ENCODE data around the gene ERRFI1.

DNA sequence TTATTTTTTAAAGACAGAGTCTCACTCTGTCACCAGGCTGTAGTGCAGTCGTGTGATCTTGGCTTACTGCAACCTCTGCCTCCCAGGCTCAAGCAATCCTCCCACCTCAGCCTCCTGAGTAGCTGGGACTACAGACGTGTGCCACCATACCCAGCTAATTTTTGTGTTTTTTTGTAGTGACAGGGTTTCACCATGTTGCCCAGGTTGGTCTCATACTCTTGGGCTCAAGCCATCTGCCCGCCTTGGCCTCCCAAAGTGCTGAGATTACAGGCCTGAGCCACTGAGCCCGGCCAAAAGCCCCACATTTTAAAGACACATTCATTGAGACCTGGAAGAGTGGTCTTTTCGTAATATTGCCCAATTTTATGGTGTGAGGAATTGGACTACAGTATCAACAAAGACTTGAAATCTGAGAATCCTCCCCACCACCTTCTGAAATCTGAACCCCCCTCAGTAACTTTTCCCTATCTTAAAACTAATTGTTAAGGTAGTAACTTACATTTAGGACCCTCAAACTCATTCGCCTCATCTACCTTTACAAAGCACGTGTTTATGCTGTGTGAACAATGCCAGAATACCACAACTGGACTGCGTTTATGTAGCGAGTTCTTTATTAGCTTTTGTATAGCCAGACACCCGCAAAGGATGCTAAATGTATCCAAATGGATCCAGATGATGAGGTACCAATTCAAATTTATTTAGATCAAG lies 2.7 kb downstream of the ERRFI1 start:
- TF ChIP-seq, protein P1, sequence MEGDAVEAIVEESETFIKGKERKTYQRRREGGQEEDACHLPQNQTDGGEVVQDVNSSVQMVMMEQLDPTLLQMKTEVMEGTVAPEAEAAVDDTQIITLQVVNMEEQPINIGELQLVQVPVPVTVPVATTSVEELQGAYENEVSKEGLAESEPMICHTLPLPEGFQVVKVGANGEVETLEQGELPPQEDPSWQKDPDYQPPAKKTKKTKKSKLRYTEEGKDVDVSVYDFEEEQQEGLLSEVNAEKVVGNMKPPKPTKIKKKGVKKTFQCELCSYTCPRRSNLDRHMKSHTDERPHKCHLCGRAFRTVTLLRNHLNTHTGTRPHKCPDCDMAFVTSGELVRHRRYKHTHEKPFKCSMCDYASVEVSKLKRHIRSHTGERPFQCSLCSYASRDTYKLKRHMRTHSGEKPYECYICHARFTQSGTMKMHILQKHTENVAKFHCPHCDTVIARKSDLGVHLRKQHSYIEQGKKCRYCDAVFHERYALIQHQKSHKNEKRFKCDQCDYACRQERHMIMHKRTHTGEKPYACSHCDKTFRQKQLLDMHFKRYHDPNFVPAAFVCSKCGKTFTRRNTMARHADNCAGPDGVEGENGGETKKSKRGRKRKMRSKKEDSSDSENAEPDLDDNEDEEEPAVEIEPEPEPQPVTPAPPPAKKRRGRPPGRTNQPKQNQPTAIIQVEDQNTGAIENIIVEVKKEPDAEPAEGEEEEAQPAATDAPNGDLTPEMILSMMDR (conservative IDR thresholded peaks at IDR 0.05; ENCODE audit: low read length): no peak
- TF ChIP-seq EZH2phosphoT487 (IDR thresholded peaks at IDR 0.05; ENCODE audit: borderline replicate concordance, low read depth, low read length): no peak
